H1 (cell line): ENCODE measurements around the gene POLR3A. TPM values are rescaled to one million over a fixed set of nuclear protein-coding genes. Genes with fewer than 3 reads are reported as not detected.

Experiments
- ASH2L ChIP-seq: fragments of 200-600, 300-600 bp; sonication (generic); IDR thresholded peaks from one replicate; pipeline ENCODE4 v1.7.1; 2017; ENCODE audit warnings: low read length
- BACH1 ChIP-seq: IDR thresholded peaks from 2 replicates; pipeline ENCODE4 v1.6.1; 2012; ENCODE audit warnings: low read length, improper control_type of control experiment
- CBX8 ChIP-seq: fragments of 300-800, 300-1000 bp; sonication (generic); IDR thresholded peaks from 2 replicates; pipeline ENCODE4 v1.7.1; 2016; ENCODE audit warnings: low read depth, low read length, borderline replicate concordance
- CEBPB ChIP-seq: IDR thresholded peaks from 2 replicates; pipeline ENCODE4 v1.6.1; 2012; ENCODE audit warnings: low read depth, low read length
- CHD7 ChIP-seq: fragments of 300-600 bp; sonication (generic); IDR thresholded peaks from 2 replicates; pipeline ENCODE4 v1.7.1; 2012; ENCODE audit warnings: low read length, moderate library complexity, mild to moderate bottlenecking, inconsistent platforms; ENCODE audit not compliant: insufficient replicate concordance
- JUND ChIP-seq: IDR thresholded peaks from 2 replicates; pipeline ENCODE4 v1.6.1; 2011; ENCODE audit warnings: mild to moderate bottlenecking, improper control_type of control experiment, low read length
- KDM5A ChIP-seq: fragments of 200-600 bp; IDR thresholded peaks from 2 replicates; pipeline ENCODE4 v1.7.1; 2012; ENCODE audit warnings: mild to moderate bottlenecking, low read length, inconsistent platforms, mixed read lengths
- PHF8 ChIP-seq: fragments of 200-600 bp; sonication (generic); conservative IDR thresholded peaks from 2 replicates; pipeline ENCODE4 v1.7.1; 2012; ENCODE audit warnings: low read depth, mild to moderate bottlenecking, inconsistent platforms, low read length, moderate library complexity
- POLR2A ChIP-seq, 2 experiments: IDR thresholded peaks; 1 replicate in 1 of 2; 2 replicates in 1 of 2; pipeline ENCODE4 v1.6.1; 2011; ENCODE audit warnings: low read depth in 2 of 2, low read length in 2 of 2, mild to moderate bottlenecking in 2 of 2; ENCODE audit errors: control extremely low read depth in 1 of 2
- POU5F1 ChIP-seq: IDR thresholded peaks from 2 replicates; pipeline ENCODE4 v1.6.1; 2011; ENCODE audit warnings: low read depth, mild to moderate bottlenecking, low read length, moderate library complexity
- RBBP5 ChIP-seq: IDR thresholded peaks from 2 replicates; pipeline ENCODE4 v1.7.1; 2012; ENCODE audit warnings: low read depth, mild to moderate bottlenecking, inconsistent platforms, low read length, moderate library complexity, borderline replicate concordance
- SP4 ChIP-seq: IDR thresholded peaks from 2 replicates; pipeline ENCODE4 v1.6.1; 2012; ENCODE audit warnings: low read length, inconsistent platforms
- YY1 ChIP-seq: IDR thresholded peaks from 2 replicates; pipeline ENCODE4 v1.6.1; 2011; ENCODE audit warnings: low read depth, mild to moderate bottlenecking, low read length
- polyA plus RNA-seq, 7 experiments: library from polyadenylated mRNA; depleted of rRNA in 3 of 7; stranded (reverse) in 5 of 7; unstranded in 2 of 7; fragments of >200 nt in 5 of 7; fragments of 200-250 nt in 2 of 7; gene quantifications; 1 replicate in 5 of 7; 2 replicates in 1 of 7; 4 replicates in 1 of 7; pipeline versions ENCODE4 v1.2.1 to v1.2.3, GENCODE V29; 2011 to 2013; ENCODE audit warnings: missing spikeins in 2 of 7, mixed read lengths in 2 of 7
- total RNA-seq: library from RNA; stranded (reverse); fragmentation: NEBNext Ultra II Directional; extraction: Animal tissue kit (Norgen Biotek cat#: 25700); gene quantifications from 2 replicates; pipeline ENCODE4 v1.2.1, GENCODE V29; 2021

Gene POLR3A
- total and polyA plus RNA-seq, 2 of the 8 experiments (the other 6 are each of a cell fraction or from before 2014, with no cell fraction given), result 11.3 to 38.6 TPM

GRCh38 chr10:77960829-77961329 is 68.4 kb downstream of the POLR3A start (continued):
- no peak for TF ChIP-seq CHD7
- no peak for TF ChIP-seq KDM5A
- TF ChIP-seq RBBP5, result no peak
- no peak for TF ChIP-seq PHF8
- TF ChIP-seq POLR2A (IDR thresholded peaks at IDR 0.05; ENCODE audit: control extremely low read depth in 1 of 2, low read depth in 2 of 2, low read length in 2 of 2), result no peak
- no peak for TF ChIP-seq ASH2L
- TF ChIP-seq POU5F1, result no peak
- no peak for TF ChIP-seq YY1
- no peak for TF ChIP-seq BACH1
- TF ChIP-seq SP4, result no peak
- TF ChIP-seq CEBPB, result no peak
- no peak for TF ChIP-seq JUND
- TF ChIP-seq CBX8, result no peak
